HG02885 (cell line): ENCODE measurements around the gene LLGL2.

ENCODE experiments used
- ATAC-seq: cut with Tn5 transposase; IDR thresholded peaks from one replicate; pipeline ENCODE4 v1.9.1; 2021; ENCODE audit warnings: mild to moderate bottlenecking; ENCODE audit not compliant: unreplicated experiment, poor library complexity

LLGL2 gene

DNA sequence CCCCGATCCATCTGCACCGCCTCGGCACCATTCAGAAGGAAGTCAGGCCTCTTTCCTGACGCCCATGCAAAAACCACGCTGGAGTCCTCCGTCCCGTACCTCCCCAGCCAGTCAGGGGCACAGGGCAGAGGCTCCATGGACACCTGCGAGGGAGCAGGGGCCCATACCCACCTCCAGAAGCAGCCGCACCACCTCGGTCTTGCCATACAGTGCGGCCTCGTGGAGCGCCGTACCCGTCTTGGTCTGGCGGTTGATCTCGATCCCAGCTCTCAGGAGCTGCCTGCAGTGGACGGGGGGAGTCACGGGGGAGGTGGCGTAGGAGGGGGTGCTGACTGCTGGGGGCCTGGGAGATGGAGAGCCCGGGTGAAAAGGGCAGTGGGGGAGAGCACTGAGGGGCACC is 19.4 kb upstream of the LLGL2 start:
- no peak for ATAC-seq

DNA sequence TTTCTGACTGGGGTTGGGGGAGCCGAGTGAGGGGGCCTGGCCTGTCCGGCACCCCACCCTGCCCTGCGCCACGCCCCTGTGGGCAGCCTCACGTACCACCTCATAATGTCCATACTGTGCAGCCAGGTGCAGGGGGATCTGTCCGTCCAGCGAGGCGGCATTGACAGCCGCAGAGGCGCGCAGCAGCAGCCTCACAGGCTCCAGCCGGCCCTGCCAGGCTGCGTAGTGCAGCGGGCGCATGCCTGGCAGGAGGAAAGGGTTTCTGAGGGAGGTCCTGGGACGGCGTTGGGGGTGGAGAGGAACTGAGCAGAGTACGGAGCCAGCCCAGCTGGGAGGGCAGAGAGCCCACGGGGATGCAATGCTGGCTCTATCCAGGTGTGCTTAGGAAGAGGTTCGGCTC is 18.6 kb upstream of the LLGL2 start:
- no peak for ATAC-seq

DNA sequence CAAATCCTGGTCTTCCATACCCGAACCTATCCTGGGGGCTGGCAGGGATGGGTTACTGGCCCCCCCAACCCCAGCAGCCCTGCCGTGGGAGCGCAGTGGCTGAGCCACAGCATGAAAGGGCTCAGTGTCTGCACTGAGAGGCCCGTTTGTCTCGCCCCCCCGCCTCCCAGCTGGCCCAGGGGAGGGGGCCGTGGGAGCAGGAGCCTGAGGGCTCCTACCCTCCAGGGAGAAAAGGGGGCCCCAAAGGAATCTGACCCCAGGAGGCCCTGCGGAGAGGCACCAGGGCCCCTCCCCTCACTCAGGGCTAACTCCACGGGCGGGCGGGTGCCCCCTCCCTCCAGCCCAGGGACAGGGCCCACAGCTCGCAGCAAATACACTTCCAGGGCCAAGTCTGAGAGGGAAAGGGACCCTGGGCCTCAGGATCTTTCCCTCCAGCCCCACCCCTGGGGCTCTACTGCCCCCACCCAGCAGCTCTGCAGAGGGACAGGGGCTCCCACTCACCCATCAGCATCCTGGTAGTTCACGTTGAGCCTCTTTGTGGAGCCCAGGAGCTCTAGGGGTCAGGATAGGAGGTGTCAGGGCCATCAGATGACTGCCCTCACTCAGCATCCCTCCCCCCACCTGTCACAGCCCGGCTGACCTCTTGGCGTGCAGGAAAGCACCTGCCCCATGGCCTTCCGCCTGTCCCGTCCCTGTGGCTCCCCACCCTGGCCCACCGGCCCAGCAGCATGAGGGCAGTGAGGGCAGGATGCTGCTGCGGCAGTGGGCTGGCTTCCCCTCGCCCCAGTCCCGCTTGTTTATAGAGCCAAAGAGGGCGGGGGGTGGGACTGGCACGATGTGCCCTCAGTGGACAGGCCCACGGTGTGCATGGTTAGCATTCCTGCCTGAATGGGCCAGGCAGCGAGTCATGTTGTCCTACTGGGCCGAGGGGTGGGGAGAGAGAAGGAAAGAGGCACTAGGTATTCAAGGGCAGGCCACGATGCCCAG is 17.5 kb upstream of the LLGL2 start:
- ATAC-seq = no peak

DNA sequence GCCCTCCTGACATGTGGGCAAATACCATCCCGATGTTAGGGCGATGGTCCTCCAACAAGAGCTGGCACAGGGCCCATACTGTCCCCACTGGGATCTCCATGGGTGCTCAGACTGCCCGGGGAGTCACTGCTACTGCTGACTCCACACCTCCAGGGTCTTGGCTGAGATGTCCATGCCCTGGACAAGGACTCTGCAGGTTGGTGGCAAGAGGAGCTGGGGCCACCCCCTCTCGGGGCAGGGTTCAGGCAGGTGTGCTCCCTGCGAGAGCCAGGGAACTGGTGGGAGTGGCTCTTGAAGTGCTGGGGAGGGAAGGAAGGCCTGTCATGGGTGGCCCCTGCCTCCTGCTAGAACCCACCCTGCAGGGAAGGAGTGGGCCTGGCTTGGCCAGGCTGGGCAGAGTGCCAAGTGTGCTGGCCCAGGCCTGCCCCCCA is 16.6 kb upstream of the LLGL2 start:
- no peak for ATAC-seq

DNA sequence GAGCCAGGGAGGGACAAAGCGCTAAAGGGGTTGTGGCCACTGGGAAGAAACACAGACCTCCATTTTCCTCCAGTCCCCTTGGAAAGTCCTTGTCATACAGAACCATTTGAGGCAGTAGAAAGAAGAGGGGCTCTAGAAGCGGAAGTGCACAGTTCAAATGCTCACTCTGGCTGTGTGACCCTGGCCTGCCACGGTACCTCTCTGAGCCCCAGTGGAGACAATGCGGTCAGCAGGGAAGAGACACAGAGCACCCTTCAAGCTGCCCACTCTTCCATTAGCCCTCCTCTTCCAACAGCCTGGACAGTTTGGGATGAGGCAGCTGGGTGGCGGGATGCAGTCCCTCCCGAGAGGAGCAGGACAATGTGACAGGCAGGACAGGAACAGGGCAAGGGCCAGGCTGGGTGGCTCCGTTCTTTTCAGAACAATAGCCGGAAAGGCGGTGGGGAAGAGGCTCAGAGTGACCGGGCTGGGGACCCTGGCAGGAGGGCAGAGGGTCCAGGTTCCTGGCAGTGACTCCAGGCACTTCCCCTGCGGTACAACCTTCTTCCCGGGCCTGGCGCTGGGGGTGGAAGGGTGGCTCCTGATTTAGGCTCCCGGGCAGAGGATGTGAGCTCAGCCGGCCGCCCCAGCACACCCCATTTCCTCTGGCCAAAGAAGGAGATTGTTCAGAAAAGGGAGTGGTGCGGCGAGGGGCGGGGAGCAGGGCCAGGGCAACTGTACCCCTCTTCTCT is 15.8 kb upstream of the LLGL2 start:
- no peak for ATAC-seq

DNA sequence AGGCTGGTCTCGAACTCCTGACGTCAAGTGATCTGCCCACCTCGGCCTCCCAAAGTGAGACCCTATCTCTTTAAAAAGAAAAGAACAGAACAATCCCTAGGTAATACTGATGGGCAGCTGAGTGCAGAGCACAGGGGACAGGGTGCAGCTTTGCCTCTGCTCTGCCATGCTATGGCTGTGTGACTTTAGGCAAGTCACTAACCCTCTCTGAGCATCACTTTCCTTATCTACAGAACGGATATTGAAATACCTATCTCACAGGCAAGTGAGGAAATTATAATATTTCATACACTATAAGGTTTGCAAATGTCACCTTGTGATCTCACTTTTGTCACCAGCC is 14.3 kb upstream of the LLGL2 start:
- ATAC-seq = no peak

DNA sequence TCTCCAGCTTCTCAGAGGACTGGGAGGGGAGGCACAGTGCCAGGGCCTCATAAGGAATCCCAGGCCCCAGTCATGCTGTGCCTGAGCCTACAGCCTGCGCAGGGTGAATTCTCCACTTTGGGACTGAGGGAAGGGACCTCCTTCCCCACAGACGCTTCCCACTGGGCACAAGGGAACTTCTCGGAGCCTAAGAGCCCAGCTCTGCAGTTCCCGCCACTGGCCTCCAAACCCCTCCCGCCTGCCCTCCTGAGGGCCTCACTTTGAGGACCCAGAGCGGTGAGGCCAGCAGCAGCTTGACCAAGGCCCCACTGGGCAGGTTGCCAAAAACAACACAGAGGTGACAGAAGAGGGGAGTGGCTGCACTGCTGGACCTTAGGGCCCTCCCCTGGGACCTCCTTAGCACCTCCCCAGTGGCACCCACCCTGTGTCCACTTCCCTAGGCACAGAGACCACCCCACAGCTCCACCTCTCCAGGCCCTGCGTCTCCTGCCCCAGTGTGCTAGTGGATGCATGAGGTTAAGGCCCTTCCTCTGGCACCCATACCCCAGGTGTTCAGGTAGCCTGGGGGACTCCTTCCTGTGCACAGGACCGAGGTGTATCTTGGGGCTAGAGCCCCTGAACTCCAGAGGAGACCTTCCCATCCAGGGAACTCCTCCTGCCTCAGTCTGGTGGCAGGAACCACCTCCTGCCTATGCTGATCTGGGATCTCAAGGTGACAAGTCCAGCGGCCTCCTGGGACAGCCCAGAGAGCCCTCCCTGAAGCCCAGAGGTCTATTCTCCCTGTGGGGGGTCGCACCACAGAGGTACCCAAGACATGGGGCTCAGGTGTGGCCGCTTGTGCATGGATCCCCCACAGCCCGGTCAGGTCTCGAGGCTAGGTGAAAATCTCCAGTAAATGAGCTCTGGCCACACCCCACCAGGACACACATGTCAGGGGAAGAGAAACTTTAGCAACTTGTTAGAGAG is 13.6 kb upstream of the LLGL2 start:
- ATAC-seq = no peak

DNA sequence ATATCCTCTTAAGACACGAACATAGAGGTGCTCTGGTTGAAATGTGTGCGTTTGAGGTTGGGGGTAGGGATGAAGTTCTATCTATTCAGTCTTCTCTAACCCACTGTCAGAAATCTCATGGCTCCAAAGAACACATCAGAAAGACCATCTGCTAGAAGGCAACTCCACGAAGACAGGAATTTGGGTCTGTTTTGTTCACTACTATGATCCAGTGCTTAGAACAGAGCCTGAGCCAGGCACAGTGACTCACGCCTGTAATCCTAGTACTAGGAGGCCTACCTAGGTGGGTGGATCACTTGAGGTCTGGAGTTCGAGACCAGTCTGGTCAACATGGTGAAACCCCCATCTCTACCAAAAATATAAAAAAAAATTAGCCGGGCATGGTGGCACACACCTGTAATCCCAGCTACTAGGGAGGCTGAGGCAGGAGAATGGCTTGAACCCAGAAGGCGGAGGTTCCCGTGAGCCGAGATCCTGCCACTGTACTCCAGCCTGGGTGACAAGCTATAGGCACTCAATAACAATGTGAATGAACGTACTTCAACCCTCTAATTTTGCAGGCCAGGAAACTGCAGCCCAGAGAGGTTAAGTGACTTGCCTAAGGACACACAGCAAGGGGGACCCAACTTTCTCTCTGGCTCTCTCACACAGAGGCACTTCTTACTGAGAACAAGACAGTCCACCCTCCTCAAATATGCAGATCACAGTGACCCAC is 12.4 kb upstream of the LLGL2 start:
- ATAC-seq = no peak

DNA sequence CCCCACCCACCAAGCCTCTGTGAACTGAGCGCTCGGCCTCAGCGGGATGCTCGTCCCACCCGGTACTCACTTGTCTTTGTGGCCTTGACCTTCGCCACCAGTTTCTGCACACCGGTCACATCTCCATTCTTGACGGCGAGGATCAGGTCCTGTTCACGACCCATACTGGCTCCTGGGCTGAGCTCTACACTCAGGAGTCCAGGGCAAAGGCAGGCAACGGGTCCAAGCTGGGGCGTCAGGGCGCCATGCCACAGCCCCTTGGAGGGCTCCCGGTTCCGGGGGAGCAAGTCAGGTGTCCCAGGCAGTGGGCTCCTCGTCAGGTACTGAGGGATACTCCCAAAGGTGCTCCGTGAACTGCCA is 11.9 kb upstream of the LLGL2 start:
- ATAC-seq = no peak

DNA sequence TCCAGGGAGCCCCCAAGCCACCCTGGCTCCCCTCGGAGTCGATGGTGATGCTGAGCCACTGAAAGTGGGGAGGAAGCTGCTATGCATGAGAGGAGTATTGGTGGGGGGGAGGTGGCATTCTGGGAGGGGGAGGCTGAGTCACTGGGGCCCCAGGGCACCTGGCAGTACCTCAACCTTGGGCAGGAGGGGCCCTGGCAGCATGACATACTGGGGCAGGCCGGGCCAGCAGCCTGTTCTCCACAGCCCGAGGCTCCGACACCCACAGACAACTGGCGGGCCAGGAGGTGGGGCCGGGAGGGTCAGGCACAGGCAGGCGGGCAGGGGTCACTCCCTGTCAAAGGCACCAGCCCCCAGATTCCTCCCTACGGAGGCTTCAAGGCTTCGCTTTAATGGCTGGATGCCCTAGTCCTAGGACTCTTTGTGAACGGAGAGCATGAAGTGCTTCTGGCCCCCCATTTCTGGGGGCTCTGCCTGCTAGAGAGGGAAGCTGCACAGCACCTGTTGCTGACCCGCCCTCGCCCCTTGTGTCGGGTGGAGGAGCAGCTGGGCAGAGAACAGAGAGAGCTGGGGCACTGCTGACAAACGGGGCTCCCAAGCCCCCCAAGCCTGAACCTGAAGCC is 11.1 kb upstream of the LLGL2 start:
- no peak for ATAC-seq

DNA sequence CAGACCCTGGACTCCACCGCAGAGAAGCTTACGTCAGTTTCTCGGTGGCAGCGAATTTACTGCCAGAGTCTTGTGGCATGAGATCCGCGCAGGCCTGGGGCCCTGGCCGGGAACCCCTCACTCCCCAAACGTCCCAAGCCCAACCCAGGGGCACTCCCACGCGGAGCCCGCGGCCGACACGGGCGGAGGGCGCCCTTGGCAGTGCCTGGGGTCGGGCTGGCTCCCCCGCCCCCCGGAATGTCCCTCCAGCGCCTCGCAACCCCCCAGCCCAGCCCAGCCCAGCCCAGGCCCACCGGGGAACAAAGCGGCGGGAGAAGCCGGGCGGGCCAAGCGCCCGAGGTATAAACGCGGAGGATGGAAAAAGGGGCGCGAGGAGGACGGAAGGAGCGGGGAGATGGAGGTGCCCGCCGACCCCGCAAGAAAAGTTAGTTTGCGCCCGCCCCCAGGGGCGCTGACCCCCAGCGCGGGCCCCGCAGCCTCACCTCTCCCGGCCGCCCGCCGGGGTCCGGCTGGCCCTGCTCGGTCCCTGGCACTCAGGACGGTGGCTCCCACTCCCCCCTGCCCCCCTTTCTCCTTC is 10.5 kb upstream of the LLGL2 start:
- no peak for ATAC-seq

DNA sequence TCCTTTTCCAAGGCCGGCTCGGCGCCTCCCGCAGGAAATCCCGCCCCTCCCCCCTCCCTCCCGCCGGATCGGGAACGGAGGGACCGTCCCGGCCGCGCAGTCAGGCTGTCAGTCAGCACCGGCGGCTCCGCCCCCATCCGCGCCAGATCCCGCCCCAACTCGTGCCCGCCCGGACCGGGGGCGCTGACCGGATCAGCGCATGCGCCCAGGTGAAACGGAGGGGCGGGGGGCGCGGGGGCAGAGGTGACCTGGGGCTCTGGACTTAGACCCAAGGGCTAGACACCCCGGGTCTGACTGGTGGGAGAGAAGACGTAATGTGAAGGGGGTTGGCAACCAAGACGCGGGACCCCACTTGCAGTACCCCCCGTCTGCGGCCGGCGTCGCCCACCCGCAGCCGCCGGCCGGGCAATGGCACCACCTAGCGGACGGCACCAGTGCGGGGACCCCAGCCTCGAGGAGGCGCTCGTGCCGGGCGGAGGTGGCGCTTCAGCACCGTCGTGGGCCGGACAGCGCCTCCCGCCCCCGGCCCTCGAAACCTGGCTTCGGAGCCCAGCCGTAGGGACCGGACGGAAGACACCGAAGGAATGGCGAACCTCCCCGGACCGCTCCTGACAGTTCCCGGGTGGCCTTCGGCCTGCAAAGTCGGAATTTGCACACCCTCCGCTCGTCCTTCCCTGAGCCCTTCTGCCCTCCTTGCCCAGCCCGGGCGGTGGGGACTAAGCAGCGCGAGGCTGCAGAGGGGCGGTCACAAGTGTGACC is 9.8 kb upstream of the LLGL2 start, which contains the start of gene CASKIN2:
TSS of gene CASKIN2 (minus strand) at position 42 of the 759 bp plus-strand sequence. CDS start 1,733 bp downstream, outside the sequence.
- peak; percentile 39 for ATAC-seq

DNA sequence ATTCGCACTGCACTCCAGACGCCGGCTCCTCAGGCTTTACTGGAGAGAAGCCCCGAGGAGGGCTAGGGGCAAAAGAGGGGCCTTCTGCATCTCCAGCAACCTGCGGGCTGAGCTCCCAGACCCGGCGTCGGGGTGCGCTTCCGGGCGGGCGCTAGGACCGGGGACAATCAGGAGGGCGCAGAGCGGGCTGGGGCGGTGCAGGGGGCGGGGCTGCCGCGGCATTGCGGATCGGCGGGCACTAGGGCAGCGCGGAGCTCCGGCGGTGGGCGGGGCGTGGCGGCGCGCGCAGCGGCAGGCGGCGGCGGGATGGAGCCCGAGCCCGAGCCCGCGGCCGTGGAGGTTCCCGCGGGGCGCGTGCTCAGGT is 9.3 kb upstream of the LLGL2 start, which contains the start of gene TSEN54:
TSS of gene TSEN54 (plus strand) at position 274 of the 364 bp plus-strand sequence. CDS start at position 307, 33 bp downstream.
- ATAC-seq = peak; percentile 77

DNA sequence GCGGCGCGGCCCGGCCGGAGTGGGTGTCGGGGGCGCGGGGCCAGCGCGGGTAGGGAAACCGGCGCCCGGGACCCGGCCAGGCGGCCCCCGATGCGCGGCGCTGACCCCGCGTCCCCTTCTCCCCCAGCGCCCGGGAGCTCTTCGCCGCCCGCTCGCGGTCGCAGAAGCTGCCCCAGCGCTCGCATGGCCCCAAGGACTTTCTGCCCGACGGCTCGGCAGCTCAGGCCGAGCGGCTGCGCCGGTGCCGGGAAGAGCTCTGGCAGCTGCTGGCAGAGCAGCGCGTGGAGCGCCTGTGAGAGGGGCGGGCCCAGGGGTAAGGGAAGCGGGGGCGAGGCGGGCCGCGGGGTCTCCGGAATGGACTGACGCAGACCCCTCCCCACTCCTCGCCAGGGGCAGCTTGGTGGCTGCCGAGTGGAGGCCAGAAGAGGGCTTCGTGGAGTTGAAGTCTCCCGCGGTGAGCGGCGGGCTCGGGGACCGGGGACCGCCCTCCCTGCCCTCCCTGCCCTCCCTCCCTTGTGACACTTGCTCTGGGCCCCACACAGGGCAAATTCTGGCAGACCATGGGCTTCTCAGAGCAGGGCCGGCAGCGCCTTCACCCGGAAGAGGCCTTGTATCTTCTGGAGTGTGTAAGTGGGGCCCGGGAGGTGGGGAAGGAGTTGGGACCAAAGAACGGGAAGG is 8.7 kb upstream of the LLGL2 start:
- ATAC-seq = peak; percentile 15

DNA sequence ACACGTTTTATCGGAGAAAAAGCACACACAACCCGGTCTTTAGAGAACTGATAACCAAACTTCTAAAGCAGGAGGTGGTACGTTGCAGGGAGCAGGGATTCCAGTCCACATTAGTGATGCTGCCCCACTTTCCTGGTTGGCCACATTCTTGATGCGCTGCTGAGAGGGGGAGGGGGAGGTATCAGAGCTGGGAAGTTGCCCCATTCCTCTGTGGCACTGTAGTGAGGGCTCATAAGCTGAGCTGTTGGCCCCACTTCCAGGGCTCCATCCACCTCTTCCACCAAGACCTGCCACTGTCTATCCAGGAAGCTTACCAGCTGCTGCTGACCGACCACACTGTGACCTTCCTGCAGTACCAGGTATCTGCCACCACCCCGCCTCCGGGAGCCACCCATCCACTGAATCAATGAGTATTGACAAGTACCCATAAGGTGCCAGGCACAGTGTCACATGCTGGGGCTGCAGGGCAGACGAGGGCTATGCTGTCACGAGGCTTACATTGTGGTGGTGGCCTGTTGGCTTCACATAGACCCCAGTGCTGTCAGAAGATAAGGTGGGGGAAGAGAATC is 8.1 kb upstream of the LLGL2 start:
- no peak for ATAC-seq

DNA sequence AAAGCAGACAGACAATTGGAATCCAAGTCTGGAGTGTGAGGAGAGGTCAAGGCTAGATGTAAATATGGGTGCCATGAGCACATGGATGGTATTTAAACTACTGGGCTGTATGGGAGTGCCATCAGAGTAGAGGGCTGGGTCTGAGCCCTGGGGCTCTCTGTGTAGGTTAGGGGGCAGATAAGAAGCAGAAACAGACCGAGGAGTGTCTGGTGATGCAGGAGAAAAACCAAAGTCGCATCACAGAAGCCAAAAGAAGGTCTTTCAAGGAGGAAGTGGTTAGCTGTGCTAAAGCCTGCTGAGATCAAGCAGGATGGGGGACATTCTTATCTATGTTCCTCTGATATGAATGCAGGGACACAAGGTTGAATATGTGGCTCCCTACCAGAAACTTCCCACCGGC is 7.3 kb upstream of the LLGL2 start:
- no peak for ATAC-seq

DNA sequence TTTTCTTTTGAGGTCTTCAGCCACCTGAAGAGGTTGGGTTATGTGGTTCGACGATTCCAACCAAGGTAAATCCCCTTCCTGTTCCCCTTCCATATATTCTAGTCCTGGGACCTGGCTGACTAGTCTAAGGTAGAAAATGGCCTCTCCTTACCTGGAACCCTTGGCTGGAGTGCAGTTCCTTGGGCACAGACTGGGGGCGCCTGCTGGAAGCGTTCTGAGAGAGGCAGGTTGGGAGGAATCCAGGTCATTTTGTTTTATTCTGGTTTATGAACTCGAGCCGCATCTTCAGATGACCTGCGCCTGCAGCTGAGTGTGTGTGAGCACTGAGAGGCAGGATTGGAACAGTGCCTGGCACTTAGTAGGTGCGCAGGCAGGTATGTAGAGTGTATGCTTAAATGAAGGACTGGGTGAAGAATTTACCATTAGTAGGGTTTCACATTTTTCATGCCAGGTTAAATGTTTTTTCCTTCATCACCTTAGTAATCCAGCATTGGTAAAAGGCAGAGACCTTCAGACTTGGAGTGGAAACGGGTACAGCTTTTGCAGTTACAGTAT is 6.4 kb upstream of the LLGL2 start:
- no peak for ATAC-seq
